Choroid plexus epithelial cell (primary cell): ENCODE data around the gene GZMM.
"Not testable (repeated sequence)": the region's sequence is repeated elsewhere in the genome, so short reads cannot be mapped to it uniquely, and the experiment has no call there.

Experiments used
- DNase-seq: peaks from one replicate; pipeline ENCODE4 v3.0.0-alpha.2; 2010; ENCODE audit warnings: low read depth
- H3K4me3 ChIP-seq: 2 replicates; pipeline ENCODE4 v1.5.1; 2011; ENCODE audit warnings: low read depth, mild to moderate bottlenecking, control low read depth, low read length, moderate library complexity
- CTCF ChIP-seq: conservative IDR thresholded peaks from 2 replicates; pipeline ENCODE4 v1.5.1; 2011; ENCODE audit warnings: low read depth, mild to moderate bottlenecking, control low read depth, inconsistent platforms, low read length, moderate library complexity

The GZMM gene

GRCh38 chr19:584240-585001 is 40.6 kb downstream of the GZMM start:
- TF ChIP-seq CTCF: peak; percentile 82
- peak; percentile 58 for DNase-seq
- no peak overlapping the region for H3K4me3 ChIP-seq

GRCh38 chr19:585146-585545 is 41.3 kb downstream of the GZMM start:
- not testable (repeated sequence) for DNase-seq, H3K4me3 ChIP-seq

- DNase-seq: no peak
- no peak for TF ChIP-seq CTCF
- no peak overlapping the region for H3K4me3 ChIP-seq
Measured at GRCh38 chr19:585551-586110, 41.8 kb downstream of the GZMM start.

- peak; percentile 87 for DNase-seq
- peak; percentile 83 for TF ChIP-seq CTCF
- H3K4me3 ChIP-seq: peak overlapping the region; percentile 31
Measured at GRCh38 chr19:588093-588740, 44.4 kb downstream of the GZMM start.

GRCh38 chr19:588741-589692 is 45.2 kb downstream of the GZMM start:
- peak; percentile 20 for TF ChIP-seq CTCF
- H3K4me3 ChIP-seq: no peak overlapping the region
- DNase-seq: no peak

- TF ChIP-seq CTCF: no peak
- no peak for DNase-seq
- H3K4me3 ChIP-seq: peak within 1 kb of the TSS; percentile 47
Measured at GRCh38 chr19:589693-590395, 46.0 kb downstream of the GZMM start, which contains the start of gene HCN2. HCN2 (plus strand) TSS chr19:589881; CDS start chr19:589946, 65 bp downstream.
